HL-60/S4 treated with retinoic acid at 250 ng/mL for 4 days and 3 days (cell line): ENCODE results near the gene SLC6A15.

Experiments
- in situ Hi-C: fragments of 300-500 bp; cut with MboI; formaldehyde crosslinking; loops from 2 replicates; pipeline ENCODE4 v1.7.0; 2022; ENCODE audit warnings: low sequenced_read_pairs

The SLC6A15 gene

DNA sequence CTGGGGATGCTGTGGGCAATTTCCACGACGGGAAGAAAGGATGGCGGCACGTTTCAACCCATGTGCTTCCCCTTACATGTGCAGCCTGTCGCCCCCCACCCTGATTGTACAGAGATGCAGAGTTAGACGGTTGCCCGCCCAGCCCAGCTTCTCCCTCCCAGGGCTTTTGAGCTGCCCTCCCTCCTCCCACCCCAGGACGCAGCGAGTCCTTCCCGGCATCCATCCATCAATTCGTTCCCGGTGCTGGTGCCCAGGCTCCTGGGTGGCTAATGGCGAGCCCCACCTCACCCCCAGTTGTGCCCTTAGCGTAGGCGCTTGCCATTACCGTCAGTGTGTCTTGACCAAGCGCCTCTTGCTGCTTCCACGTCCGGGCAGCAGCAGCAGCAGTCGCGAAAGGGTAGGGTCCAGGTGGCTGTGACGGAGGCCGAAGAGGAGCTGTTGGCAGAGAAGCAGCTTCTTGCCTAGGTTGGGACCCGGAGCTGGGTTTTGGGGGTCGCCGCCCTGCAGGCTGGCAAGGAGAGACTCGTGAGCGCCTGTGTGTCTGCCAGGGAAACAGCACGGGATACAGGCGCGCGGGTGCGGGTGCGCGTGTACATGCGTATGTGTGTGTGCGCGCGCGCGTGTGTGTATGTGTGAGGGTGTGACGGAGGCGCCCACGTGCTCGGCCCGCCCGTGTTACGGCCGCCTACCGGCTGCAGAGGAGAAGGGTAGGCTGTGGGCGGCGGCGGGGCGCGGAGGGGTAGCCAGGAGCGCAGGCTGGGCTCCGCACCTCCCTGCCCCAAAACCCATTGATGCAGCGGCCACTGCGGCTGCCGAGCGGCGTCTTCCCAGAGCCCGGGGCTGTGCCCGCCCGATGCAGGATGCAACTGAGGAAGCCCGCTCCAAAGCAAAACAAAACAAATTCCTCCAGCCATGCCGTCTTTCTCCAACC is at the start of gene SLC6A15:
Gene SLC6A15, minus strand, starts transcription at position 602 of the 931 bp plus-strand sequence. CDS start 20,679 bp downstream, outside the sequence.
- in situ Hi-C loops, result no loop called here

DNA sequence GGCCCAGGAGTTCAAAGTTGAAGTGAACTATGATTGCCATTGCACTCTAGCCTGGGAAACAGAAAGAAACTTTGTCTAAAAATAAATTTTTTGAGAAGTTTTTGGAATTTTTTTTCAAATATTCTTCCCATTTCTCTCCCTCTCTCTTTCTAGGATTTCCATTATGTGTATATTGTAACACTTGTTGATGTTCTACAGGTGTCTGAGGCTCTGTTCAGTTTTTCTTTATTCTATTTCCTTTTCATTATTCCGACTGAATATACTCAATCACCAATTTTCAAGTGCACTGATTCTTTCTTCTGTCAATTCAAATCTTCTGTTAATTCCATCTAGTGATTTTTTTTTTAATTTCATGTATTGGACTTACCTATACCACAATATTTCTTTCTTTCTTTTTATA is 48.3 kb upstream of the SLC6A15 start:
- in situ Hi-C loops, result no loop called here

DNA sequence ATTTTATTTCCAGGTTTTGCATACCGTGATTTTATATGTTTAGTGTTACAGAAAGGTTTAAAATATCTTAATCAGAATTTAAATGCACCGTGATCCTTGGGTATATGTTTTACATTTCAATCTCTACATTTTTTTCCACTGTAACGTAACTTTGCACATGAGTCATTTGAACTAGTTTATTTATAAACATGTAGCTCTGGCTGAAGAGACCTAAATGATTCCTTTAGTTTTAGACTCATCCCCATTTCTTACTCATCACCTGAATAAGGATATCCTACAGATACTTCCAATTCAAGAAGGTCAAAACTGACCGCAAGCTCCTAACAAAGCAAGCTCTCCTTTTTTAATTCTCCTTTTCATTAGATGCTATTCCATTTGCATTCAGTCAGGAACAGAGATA is 42.7 kb upstream of the SLC6A15 start:
- in situ Hi-C loops, result no loop called here

DNA sequence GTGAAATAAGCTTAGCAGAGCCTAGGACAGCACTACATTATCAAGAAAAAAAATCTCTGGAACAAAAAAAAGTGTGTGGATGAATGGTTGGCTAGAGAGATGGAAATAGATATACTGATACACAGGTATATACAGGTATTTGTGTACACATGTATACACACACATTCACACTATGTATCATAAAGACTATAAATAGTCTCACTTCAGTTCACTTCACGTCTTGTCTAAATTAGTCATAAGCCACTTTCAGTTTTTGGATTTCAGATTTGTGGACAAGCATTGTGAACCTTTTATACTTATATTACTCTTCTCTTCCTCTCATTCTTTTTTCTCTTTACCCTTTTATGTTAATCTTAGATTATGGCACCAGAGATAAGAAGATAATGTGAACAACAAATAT is 41.8 kb upstream of the SLC6A15 start:
- in situ Hi-C loops, result no loop called here

DNA sequence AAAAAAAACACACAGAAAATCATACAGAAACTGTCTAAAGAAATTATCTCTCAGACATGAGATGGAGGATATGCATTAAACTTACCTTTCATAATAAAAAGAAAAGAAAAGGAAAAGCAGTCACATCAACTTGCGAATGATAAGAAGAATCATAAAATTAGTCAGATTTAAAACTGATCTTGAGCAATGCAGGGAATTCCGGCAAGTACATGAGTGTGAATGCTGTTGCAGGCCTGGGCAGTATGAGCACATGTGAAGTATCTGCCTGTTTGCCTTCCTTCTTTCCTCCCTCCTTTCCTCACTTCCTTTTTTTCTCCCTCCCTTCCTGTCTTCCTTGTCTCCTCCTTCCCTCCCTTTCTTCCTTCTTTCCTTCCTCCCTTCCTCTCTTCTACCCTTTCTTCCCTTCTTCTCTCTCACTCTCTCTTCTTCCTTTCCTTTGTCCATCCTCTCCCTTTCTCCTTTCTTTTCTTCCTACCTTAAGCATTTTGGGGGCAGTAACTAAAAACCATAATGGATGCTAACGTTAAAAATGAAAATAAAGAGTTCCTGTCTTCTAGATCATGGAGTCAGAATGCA is 38.5 kb upstream of the SLC6A15 start:
- in situ Hi-C loops, result no loop called here

DNA sequence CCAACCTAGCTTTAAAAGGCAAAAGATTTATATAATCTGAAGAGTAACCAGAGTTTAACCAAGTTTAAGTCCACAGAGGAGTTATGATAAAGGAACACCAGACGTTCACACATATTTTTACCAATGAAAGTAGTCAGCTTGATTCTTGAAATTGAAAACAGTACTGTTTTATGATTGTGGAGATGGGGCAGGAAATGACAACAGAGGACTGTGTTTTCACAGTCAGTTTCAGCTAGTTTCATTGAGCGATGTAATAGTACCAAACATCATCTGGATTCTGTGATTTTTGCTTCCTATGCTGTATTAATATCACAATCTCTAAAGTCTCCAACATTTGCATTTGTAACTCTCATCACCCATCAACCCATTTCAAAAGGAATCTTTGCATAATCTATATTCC is 34.2 kb upstream of the SLC6A15 start:
- in situ Hi-C loops, result no loop called here

DNA sequence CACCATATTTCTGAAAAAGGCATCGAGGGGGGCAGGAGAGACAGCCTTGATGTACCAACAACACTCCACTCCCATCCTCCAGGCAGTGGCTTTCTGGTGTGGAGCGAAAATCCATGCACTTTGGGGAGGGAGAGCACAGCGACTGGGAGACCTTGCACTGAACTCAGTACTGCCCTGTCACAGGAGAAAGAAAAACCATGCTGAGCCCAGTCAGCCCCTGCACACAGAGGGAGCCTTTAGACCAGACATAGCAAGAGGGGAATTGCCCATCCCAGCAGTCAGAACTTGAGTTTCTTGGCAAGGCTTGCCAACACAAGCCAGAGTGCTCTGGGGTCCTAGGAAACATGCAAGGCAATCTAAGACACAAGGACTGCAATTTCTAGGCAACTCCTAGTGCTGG is 24.8 kb upstream of the SLC6A15 start:
- in situ Hi-C loops, result no loop called here

DNA sequence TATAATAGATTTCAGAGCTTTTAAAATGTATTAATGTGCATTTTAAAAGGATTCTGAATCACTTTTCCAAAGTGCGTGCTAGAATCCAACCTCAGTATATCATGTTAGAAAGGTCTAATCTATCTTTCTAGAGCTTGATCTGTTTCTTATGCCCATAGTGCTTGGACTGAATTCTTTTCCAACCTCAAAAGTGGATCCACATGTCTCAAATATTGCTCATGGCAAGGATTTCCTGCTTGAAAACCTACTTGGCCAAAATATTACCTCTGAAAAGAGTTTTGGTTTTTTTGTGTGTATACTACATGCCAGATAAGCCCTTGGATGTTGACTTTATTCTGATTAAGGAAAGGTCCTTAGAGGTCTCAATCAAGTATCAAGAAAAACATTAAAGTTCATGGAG is 16.9 kb upstream of the SLC6A15 start:
- in situ Hi-C loops, result no loop called here

DNA sequence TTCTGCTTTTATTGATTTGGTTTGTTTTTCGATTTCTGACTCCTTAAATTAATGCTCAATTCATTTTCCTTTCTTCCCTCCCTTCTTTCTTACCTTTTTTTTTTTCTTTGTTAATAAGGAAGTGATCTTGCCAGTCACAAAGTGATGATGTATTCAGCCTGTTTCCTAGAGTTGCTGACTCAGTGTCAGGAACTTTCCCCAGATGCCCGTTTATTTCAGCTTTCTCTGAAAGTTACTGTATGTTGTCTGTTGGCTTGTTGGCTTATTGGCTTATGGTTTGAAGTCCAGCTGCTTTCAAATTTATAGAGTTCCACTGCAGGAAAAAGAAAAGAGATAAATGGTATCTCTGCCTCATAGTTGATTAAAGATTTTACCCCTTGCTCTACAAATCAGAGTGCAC is 12.4 kb upstream of the SLC6A15 start:
- in situ Hi-C loops, result no loop called here

DNA sequence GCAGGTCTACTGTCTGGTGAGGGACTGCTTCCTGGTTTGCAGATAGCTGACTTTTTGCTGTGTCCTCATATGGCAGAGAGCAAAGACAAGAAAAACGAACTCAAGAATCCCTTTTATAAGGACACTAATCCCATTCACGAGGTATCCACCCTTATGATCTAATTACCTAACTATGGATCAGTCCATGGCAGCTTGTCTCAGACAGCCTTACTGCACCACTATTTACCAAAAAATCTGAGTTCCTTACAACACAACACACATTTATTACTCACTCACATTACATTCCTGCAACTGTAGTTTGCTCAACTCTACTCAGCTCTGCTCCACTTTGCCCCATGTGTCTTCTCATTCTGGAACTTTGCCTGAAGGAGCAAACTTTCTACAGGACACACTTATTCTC is 10.1 kb upstream of the SLC6A15 start:
- in situ Hi-C loops, result no loop called here

DNA sequence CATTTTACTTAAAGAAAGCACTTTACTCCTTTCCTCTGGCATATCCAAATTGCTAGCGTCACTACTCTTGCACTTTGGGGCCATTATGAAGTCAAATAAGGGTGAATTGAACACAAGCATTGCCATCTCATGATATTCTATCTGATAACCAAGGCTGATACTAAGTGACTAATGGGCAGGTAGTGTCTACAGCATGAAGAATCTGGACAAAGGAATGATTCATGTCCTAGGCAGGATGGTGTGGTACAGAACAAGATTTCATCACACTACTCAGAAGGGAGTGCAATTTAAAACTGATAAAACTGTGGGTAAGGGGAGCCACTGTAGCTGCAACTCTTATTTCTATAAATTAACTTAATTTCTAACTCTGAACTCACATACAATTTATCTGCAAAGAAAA is 7.7 kb upstream of the SLC6A15 start:
- in situ Hi-C loops, result no loop called here

DNA sequence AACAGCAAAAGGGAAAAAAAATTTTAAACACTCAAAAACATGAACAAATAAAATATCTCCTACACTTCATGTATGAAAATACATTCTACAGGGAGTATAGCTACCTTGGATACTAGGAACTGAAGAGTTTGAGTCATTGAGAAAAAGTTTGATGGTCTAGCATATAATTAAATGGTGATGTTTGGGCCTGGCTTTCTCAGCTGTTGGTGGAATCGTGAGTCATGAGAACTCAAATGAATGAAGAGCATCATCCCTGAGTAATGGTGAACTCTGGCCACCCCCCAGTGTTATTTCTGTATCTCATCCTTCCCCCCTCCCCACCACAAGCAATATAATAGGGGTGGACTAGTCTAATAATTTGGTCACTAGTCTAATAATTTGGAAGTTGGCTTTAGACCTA is 6.7 kb upstream of the SLC6A15 start:
- in situ Hi-C loops, result no loop called here

DNA sequence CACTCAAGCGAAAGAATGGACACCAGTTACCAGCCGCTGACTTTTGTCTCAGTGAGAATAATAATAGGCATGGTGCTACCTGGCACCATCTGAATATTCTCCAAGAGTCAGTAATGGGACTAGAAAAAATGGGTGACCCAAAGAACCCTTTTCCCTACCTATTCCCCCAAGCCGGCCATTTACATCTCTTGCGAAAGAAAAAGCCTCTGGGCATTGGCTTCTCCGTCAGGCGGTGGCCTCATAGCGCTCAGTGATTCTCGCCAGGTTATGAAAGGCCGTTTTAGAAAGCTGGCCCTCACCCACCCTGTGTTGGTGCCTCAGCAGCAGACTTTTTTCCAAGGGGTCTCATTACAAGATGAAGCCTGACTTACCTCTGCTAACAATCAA is 523 bp upstream of the SLC6A15 start:
- in situ Hi-C loops, result no loop called here

DNA sequence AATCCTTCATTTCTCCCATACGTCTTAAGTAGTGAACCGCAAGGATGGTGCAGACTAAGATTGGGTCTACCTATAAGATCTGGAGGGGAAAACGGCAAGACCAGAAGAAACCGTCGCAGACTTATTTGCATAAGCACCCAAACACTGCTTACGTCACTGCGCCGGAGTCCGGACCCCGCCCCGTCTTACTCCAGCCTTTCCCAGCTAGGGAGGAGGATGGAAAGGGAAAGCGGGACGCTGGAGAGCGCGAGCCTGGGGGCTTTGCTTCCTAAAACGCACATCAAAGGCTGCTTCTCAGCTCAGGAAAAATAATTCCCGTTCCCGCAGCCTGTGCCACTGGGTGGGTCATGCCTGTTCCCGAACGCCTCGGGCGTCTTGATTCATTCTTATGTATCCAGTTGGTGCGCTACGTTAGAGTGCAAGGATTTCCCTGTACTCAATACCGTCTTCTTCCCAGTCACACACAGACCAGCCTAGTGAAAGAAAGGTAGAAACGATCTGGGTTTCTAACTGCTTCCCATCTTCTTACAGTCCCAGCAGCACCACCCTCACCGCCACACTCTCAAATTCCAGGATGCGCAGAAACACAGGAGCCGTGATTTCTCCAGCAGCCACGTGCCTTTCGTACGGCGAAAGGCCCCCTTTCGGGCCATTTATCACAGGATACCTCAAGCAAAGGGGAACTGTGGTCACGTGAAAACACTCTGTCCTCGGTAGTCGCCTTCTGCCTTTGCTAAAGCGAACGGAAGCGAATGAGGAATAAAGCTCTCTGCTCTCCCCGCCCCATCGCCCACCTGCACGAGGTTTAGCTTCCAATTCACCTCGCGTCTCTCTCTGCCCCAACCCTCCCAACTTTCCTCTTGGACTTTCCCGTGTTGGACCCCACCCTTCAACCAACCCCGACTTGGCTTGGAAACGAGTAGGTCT is 1.1 kb downstream of the SLC6A15 start:
- in situ Hi-C loops, result no loop called here

DNA sequence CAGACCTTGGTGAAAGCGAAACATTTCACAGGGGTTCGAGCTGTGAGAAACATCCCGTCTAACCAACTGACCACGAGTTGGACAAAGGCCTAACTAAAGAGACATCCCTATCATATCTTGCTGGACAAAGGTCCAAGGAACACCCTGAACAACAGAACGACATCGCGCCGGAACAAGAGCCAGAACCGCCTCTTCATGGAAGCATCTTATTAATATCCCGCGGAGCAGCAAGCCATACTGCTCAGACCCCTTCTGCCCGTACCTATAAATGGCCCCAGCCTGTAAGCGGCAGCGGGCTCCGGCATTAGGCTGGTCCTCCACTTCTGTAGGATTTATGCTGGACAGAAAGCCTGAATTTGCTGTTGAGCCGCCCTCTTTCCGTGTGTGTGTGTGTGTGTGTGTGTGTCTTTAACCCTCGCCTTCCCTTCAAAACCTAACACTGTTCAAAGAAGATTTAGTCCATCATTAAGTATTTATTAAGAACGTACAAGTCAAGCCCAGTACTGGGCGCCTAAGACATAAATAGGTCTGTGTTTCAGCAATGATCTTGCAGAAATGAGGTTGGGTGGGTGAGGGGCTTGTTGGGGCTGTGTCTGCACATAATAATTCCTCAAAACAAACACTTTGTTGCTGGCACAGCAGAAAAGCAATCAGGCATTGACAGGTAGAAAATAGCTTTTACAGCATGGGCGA is 1.9 kb downstream of the SLC6A15 start:
- in situ Hi-C loops, result no loop called here

DNA sequence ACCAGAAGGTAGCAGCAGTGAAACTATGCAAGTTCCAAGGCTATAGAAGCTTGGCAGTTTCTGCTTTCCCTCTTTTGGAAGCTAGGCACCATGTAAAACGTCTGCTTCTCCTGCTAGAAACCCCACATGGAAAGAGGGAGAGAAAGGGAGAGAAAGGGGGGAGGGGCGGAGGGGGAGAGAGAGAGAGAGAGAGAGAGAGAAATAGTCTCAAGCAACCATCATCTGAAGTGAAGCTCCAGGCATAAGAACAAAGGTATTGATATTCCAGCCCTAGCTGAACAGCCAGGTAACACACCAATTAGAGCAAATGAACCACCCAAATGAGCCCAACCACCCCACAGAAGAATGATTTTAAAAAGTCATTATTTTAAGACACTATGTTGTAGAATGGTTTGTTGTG is 8.5 kb downstream of the SLC6A15 start:
- in situ Hi-C loops, result no loop called here

DNA sequence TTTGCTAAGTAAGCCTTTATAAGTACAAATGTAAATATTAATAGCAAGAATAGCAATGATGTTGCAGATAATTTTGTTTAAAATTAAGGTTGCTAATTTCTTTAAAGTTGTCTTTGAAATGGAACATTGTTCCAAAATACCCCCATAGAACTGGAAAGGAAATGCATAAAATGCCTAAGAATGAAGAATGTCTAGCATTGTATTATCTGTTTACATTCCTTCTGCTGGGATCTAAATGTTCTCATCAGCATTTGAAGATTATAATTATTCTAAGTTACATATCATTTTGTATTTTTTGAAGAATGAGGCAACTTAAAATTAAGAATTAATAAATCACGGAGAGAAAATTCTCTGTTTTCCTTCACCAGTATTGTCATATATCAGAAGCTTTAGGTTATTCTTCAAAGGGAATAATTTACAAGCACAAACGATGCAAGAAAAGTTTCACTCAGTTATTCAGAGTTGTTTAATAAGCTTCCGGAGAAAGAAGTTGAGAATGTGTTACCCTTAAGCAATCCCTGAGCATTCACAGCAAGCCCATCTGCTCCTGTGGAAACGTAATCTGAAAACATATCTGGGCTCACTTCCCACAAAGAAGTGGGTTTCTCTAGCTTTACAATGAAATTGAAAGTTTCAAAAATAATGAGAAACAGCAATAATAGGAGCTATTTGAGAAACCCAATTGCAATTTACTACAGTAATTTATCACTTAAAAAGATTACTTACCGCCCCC is 21.3 kb downstream of the SLC6A15 start:
- in situ Hi-C loops, result no loop called here

DNA sequence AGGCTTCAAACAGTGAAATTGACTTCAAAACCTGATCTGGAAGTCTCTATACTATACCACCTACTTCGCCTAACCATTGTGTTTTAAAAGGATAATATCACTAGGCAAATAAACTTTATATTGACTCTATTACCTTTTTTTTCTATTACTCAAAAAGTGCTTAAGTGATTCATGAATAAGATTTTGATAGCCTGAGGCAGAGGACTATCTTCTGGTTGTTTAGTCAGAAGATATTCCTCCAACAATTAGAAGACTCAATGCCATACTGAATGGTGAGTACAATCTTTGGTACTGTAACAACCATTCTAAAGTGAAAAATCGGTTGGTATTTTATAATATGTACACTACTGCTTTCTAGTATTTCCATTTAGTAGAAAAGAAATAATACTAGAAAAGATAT is 22.8 kb downstream of the SLC6A15 start:
- in situ Hi-C loops, result no loop called here

DNA sequence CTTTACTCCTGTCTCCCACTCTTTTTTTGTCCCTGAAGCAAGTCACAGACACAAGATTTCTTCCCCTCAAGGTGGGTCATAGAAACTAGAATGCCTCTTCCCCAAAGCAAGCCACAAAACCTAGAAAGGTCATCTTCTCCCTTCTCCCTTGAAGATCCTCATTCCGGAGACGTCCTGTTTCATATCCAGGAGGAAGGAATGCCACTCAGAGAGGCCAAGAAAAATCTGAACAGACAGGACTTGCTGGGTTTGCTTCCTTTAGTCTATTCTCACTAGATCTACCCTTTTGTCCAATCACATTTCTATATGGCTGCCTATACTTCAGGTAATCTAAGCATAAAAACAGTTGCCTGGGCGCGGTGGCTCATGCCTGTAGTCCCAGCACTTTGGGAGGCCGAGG is 23.7 kb downstream of the SLC6A15 start:
- in situ Hi-C loops, result no loop called here

DNA sequence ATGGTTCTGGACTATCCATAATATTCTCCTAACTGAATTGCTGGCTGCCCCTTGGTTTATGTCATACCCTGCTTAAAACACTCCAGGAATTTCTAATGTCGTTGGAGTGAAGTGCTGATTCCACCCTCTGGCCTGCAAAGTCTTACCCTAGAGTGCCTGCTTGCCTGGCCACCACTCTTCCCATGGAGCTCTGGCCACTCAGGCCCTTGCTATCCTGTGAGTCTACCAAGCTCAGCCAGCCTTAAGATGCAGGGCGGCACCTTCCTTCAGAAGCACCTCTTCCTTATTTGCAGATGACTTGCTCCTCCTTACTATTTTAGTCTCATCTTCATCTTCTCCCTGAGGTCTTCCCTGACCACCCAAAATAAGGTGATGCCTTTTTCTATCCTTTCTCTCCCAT is 35.3 kb downstream of the SLC6A15 start:
- in situ Hi-C loops, result no loop called here
